HG03025 (cell line): Measurements from ENCODE around the gene UGT1A9.
"Not testable (repeated sequence)": the region's sequence is repeated elsewhere in the genome, so short reads cannot be mapped to it uniquely, and the experiment has no call there.

Source experiments
- ATAC-seq: cut with Tn5 transposase; IDR thresholded peaks from one replicate; pipeline ENCODE4 v1.9.1; 2021; ENCODE audit warnings: mild to moderate bottlenecking, moderate library complexity; ENCODE audit not compliant: unreplicated experiment, low FRiP score

Gene UGT1A9

GRCh38 chr2:233679196-233679595, 7.5 kb downstream of the UGT1A9 start:
- ATAC-seq = no peak

GRCh38 chr2:233680361-233681045, 8.8 kb downstream of the UGT1A9 start:
- no peak for ATAC-seq

GRCh38 chr2:233681521-233682099, 9.9 kb downstream of the UGT1A9 start, which contains the start of gene UGT1A7:
UGT1A7 (plus strand) TSS chr2:233681901; CDS start chr2:233681938, 37 bp downstream.
- no peak for ATAC-seq

DNA sequence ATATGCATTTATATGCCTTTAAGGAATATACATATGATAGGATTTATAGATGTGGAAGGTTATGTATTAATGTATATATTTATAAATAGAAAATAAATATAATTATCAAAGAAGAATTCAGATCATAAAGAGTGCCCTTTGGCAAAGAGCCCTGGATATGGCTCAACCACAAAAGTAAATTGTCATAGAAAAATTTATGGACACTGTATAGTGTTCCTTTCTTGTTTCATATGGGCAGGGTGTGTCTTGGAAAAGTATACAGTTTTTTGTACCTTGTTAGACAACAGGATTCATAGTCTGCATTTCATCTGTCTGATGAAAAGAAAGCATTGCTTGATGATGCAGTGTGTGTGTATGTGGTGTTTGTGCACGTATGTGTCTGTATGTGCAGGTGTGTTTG, 12.9 kb downstream of the UGT1A9 start:
- ATAC-seq = no peak

DNA sequence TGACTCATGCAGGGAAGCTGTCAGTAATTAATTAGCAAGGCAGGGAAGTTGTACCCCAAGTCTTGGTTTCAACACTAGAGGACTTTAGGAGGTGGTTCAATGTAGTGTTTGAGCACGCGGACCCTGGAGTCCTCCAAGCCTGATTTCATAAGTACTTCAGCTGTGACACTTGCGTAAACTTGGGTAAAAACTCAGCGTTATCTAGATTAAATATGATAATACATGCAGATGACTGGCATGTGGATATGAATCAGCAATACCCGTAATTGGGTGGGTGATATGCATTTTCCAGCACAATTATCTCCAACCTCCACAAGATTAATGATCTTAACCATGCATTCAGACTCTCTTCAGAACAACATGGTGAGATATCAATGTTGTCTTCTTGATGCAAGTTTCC, 15.2 kb downstream of the UGT1A9 start:
- ATAC-seq = no peak

DNA sequence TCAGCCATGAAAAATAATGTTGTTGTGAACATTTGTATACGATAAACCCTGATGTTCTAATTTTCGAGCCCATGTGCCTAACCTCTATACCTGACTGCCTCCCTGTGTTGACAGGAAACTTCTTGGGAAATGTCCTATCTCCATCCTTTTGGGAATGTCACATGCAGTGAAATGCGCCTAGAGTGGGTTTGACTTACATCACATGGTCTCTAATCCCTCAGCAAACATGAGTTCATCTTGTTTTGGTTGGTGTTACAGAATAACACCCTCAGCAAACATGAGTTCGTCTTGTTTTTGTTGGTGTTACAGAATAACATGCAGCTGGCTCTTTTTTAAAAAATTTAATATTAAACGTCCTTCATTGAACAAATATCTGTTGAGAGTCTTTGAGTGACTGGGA, 16.6 kb downstream of the UGT1A9 start:
- ATAC-seq = no peak

- ATAC-seq = no peak
Observed at GRCh38 chr2:233689031-233689430, 17.3 kb downstream of the UGT1A9 start.

- no peak for ATAC-seq
Observed at GRCh38 chr2:233689501-233689900, 17.8 kb downstream of the UGT1A9 start.

DNA sequence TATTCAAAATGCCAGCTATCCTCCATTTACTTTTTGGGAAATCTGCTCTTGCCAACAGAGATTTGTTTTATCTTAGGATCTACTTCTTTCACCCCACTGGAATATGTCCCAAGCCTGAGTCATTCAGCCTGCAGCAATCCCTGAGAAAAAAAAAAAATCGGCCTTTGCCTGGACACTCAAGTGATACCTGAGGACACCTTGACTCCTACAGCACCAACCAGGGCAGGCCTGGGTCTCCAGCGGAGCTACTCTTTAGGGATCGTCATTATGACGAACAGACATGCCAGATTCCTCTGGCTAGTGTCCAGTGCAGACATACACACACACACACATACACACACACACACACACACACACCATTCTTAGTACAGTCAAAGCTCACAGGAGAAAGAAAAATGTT, 18.7 kb downstream of the UGT1A9 start:
- ATAC-seq = no peak

DNA sequence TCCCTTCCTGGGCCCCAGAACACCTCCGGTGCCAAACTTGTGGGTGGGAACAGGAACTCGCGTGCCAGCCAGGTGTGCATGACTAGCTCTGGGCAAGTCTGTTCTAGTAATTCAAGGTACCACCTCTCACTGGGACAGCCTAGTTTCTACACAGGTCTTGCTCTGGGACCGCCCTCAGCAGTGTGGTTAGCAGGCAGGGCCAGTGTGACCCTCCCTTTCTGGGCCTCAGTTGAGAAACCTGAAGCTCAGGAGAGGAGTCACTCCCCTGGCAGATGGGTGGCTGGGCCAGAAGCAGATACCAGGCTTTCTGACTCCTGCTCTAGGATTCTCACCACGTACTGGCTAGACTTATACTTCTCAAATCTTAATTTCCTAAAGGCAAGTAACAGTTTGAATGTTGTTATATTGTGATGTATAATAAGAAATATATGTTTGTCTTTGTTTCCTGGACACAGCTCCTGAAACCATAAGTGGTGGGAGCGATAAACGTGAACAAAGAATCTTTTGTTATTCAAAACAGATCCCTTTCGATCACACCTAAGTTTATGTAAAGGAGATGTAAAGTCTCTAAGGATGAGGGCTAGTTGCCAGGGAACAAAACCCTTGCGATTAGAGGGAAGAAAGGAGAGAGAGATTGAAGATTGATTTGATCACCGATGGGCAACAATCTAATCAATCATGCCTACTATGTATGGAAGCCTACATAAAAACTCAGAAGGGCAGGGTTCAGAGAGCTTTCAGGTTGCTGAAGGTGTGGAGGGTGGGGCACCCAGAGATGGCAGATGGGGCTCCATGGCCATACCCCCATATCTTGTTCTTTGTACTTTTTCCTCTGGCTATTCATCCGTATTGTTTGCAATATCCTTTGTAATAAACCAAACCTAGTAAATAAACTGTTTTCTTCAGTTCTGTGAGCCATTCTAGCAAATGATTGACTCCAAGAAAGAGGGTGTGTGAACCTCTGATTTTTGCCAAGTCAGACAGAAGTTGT, 20.0 kb downstream of the UGT1A9 start:
- ATAC-seq = no peak

GRCh38 chr2:233692648-233693047, 20.9 kb downstream of the UGT1A9 start, which contains the start of gene UGT1A6:
UGT1A6 (plus strand) TSS chr2:233692890; CDS start chr2:233693005, 115 bp downstream.
- ATAC-seq = no peak

DNA sequence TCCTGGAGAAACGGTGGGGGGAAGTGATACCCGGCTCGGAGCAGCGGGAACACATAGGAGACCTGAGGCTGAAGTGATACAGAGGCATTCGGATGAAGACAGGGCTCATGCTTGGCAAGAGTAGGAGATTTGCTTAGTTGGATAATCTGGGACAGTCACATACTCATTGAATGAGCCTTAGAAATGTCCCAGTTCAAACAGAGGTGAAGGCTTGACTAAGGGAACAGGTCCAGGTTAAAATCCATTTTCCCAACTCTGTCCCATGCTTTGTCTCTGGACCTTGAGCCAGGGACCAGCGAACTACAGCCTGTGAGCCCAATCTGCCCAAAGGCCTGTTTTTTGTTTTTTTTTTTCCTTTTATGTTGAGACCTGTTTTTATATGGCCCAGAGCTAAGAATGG, 22.3 kb downstream of the UGT1A9 start:
- no peak for ATAC-seq

GRCh38 chr2:233698740-233699139, 27.0 kb downstream of the UGT1A9 start:
- ATAC-seq = no peak

DNA sequence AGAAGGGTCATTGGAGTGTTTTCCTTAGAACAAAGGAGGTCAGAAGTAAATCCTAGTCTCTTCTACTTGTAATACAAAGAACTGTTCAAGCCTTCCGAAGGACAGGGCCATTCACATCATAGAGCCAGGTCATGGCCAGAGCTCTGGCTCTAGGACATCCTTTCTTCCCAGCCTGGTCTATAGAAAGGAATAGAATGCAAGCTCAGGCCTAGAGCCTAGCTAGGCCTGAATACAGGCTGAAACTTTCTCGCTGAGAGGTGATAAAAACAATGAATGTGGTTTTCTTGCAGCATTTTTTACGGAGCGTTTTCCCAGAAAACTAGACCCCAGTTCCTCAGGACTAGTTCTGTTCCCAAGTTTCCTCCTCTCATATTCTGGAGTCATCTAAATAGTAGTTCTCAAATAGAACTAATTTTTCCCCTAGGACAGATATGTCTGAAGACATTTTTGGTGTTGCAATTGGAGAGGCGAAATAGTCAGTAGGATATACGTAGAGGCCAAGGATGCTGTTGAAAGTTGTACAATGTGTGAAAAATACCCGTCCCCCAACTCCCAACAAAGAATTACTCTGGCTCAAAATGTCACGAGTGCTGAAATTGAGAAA, 27.8 kb downstream of the UGT1A9 start:
- ATAC-seq = no peak

DNA sequence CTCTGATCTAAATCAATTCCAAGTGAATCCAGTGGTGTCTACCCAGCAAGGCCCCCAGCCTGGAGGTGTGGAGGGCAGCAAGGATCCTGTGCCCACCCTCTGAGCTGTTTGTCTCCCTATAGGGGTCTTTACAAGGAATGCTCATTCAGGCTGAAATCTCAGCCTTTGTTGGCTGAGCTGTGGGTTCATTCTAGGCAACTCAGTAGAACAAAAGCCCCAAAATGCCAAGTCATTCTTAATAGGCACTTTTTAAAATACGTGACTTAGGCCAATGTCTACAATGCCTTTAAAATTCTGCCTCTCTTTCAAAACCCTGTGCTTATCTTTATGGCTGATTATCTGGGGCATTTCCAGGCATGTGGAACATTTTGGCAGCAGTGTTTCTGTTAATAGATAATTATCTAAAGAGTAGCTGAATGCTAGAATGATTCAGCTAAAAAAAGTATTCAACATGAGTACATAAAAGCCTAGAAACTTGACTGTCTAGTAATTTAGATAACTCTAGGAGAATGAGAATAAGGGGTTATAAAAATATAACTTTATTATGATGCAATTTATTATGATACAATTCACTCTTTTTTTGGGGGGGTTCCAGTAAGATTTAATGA, 28.4 kb downstream of the UGT1A9 start:
- ATAC-seq = no peak

DNA sequence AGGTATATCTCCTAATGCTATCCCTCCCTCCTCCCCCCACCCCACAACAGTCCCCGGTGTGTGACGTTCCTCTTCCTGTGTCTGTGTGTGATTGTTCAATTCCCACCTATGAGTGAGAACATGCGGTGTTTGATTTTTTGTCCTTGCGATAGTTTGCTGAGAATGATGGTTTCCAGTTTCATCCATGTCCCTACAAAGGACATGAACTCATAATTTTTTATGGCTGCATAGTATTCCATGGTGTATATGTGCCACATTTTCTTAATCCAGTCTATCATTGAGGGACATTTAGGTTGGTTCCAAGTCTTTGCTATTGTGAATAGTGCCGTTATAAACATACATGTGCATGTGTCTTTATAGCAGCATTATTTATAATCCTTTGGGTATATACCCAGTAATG, 29.1 kb downstream of the UGT1A9 start:
- ATAC-seq = not testable (repeated sequence)

GRCh38 chr2:233702238-233702637, 30.5 kb downstream of the UGT1A9 start:
- ATAC-seq = no peak

DNA sequence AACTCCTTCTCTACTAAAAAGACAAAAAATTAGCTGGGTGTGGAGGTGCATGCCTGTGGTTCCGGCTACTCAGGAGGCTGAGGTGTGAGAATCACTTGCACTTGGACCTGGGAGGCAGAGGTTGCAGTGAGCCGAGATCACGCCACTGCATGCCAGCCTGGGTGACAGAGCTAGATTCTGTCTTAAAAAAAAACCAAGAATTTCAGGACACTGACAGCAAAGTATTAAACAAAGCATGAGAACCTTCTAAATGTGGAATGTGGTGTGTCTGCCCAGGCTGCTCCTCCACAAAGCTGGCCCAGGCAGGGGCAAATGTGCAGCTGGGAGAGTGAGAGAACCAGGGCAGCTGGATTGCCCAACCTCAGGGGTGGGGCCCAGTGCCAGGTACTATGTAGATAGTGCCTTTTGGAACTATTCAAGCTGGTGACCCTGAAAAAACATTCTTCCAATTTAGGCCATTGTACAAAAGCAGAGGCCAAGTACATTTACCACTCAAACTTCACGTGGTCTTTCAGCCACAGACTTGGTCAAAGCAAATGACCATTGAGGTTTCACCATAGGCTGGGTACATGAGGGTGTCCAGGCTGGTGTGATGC, 34.3 kb downstream of the UGT1A9 start:
- no peak for ATAC-seq

GRCh38 chr2:233706720-233707119, 35.0 kb downstream of the UGT1A9 start:
- ATAC-seq = no peak
